Thymus (tissue), 11 donors: ENCODE data around the gene RPEL1. TPM values are rescaled to one million over a fixed set of nuclear protein-coding genes. Genes with fewer than 3 reads are reported as not detected.
"Not testable (repeated sequence)": the region's sequence is repeated elsewhere in the genome, so short reads cannot be mapped to it uniquely, and the experiment has no call there.

Experiments
- DNase-seq, 9 donors: peaks; one replicate each; pipeline ENCODE4 v3.0.0-alpha.2; 2013; ENCODE audit warnings: low spot score in 9 of 9, low read depth in 6 of 9, missing footprints in 1 of 9
- H3K27ac ChIP-seq, 2 donors: one replicate each; pipeline ENCODE4 v1.5.1; 2013; ENCODE audit warnings: control low read depth in 1 of 2, low read depth in 1 of 2, low read length in 1 of 2, mild to moderate bottlenecking in 1 of 2, moderate library complexity in 1 of 2
- H3K27me3 ChIP-seq, 2 donors: one replicate each; pipeline ENCODE4 v1.5.1; 2013; ENCODE audit warnings: low read length in 1 of 2; ENCODE audit not compliant: control insufficient read depth in 2 of 2, insufficient read depth in 1 of 2
- H3K36me3 ChIP-seq, 2 donors: one replicate each; pipeline ENCODE4 v1.5.1; 2013; ENCODE audit warnings: low read length in 1 of 2, mild to moderate bottlenecking in 1 of 2, moderate library complexity in 1 of 2; ENCODE audit not compliant: control insufficient read depth in 2 of 2, insufficient read depth in 2 of 2
- H3K4me1 ChIP-seq, 2 donors: one replicate each; pipeline ENCODE4 v1.5.1; 2013; ENCODE audit warnings: low read length in 2 of 2; ENCODE audit not compliant: control insufficient read depth in 2 of 2, insufficient read depth in 2 of 2
- H3K4me3 ChIP-seq, 2 donors: one replicate each; pipeline ENCODE4 v1.5.1; 2013; ENCODE audit warnings: low read length in 2 of 2, control low read depth in 1 of 2, mild to moderate bottlenecking in 1 of 2
- H3K9me3 ChIP-seq, 2 donors: one replicate each; pipeline ENCODE4 v1.5.1; 2013; ENCODE audit warnings: low read length in 1 of 2, mild to moderate bottlenecking in 1 of 2; ENCODE audit not compliant: control insufficient read depth in 2 of 2, insufficient read depth in 1 of 2
- WGBS: extraction: QIAGEN DNeasy Blood & Tissue Kit; methylation state at CpG from one replicate; pipeline ENCODE4 v1.1.7; 2013; 5-methylcytosine and 5-hydroxymethylcytosine counted together
- polyA plus RNA-seq: library from polyadenylated mRNA; stranded (reverse); fragments of 200-250 nt; gene quantifications from one replicate; pipeline ENCODE4 v1.2.3, GENCODE V29; 2013
- total RNA-seq: library from RNA; stranded (reverse); fragments of 120-200 nt; gene quantifications from one replicate; pipeline ENCODE4 v1.2.4, GENCODE V29; 2013
- donor health status: healthy.

RPEL1 gene
- total and polyA plus RNA-seq, 2 donors: 0.02 to 0.05 TPM

- H3K4me1 ChIP-seq, H3K27ac ChIP-seq, DNase-seq, H3K4me3 ChIP-seq, H3K9me3 ChIP-seq, H3K36me3 ChIP-seq, H3K27me3 ChIP-seq: not testable (repeated sequence)
- WGBS: 99% methylated on average over 4 of the region's 4 CpGs
Measured at GRCh38 chr10:103205401-103205800, 40.3 kb upstream of the RPEL1 start.

- H3K4me3 ChIP-seq, H3K36me3 ChIP-seq, H3K27ac ChIP-seq, H3K27me3 ChIP-seq, H3K9me3 ChIP-seq, H3K4me1 ChIP-seq, DNase-seq: not testable (repeated sequence)
- WGBS: 91% methylated on average over 3 of the region's 3 CpGs
Measured at GRCh38 chr10:103206715-103207114, 39.0 kb upstream of the RPEL1 start.

GRCh38 chr10:103207141-103207540 is 38.5 kb upstream of the RPEL1 start:
- H3K27me3 ChIP-seq: no peaks in the 10 kb centered on the region
- DNase-seq: no peak
- H3K27ac ChIP-seq: no peak overlapping the region
- H3K4me1 ChIP-seq: no peaks in the 10 kb centered on the region
- H3K9me3 ChIP-seq: no peaks in the 10 kb centered on the region
- H3K36me3 ChIP-seq: no peaks in the 10 kb centered on the region
- H3K4me3 ChIP-seq: no peak overlapping the region
- WGBS: 93% methylated on average over 2 of the region's 2 CpGs

- H3K36me3 ChIP-seq, DNase-seq, H3K27ac ChIP-seq, H3K9me3 ChIP-seq, H3K4me3 ChIP-seq, H3K27me3 ChIP-seq, H3K4me1 ChIP-seq: not testable (repeated sequence)
- 94% methylated on average over 3 of the region's 3 CpGs for WGBS
Measured at GRCh38 chr10:103207643-103208042, 38.0 kb upstream of the RPEL1 start.

GRCh38 chr10:103210262-103210661 is 35.4 kb upstream of the RPEL1 start:
- not testable (repeated sequence) for H3K4me3 ChIP-seq, H3K36me3 ChIP-seq, H3K27ac ChIP-seq, DNase-seq, H3K27me3 ChIP-seq, H3K9me3 ChIP-seq, H3K4me1 ChIP-seq
- WGBS: 99% methylated on average over 4 of the region's 4 CpGs

- 95% methylated on average over 5 of the region's 5 CpGs for WGBS
- no peaks in the 10 kb centered on the region for H3K9me3 ChIP-seq
- no peaks in the 10 kb centered on the region for H3K36me3 ChIP-seq
- H3K27me3 ChIP-seq: no peaks in the 10 kb centered on the region
- DNase-seq: no peak
- no peak overlapping the region for H3K4me3 ChIP-seq
- no peak overlapping the region for H3K27ac ChIP-seq
- H3K4me1 ChIP-seq: no peaks in the 10 kb centered on the region
Measured at GRCh38 chr10:103215601-103216000, 30.1 kb upstream of the RPEL1 start.

- not testable (repeated sequence) for H3K27ac ChIP-seq, H3K27me3 ChIP-seq, DNase-seq, H3K9me3 ChIP-seq, H3K36me3 ChIP-seq, H3K4me3 ChIP-seq, H3K4me1 ChIP-seq
- 83% methylated on average over 4 of the region's 4 CpGs for WGBS
Measured at GRCh38 chr10:103216362-103216761, 29.3 kb upstream of the RPEL1 start.

- 96% methylated on average over 4 of the region's 4 CpGs for WGBS
- DNase-seq: no peak
- H3K27ac ChIP-seq: no peak overlapping the region
- no peak overlapping the region for H3K4me3 ChIP-seq
- no peaks in the 10 kb centered on the region for H3K27me3 ChIP-seq
- peaks cover 1 to 21% of the 10 kb centered on the region in 2 donors for H3K9me3 ChIP-seq
- H3K4me1 ChIP-seq: no peaks in the 10 kb centered on the region
- H3K36me3 ChIP-seq: no peaks in the 10 kb centered on the region
Measured at GRCh38 chr10:103224133-103224532, 21.6 kb upstream of the RPEL1 start.

GRCh38 chr10:103224721-103225120 is 21.0 kb upstream of the RPEL1 start:
- H3K27me3 ChIP-seq, H3K4me1 ChIP-seq, H3K36me3 ChIP-seq, H3K27ac ChIP-seq, DNase-seq, H3K4me3 ChIP-seq: not testable (repeated sequence)
- H3K9me3 ChIP-seq: peaks cover 1 to 21% of the 10 kb centered on the region in 2 donors
- WGBS: 70% methylated on average over 5 of the region's 5 CpGs

- Histone ChIP-seq H3K9me3 (peaks cover 1 to 21% of the 10 kb centered on the region in 2 donors), H3K4me1 (no peaks in the 10 kb centered on the region), H3K27me3 (no peaks in the 10 kb centered on the region), H3K4me3 (no peak overlapping the region), H3K27ac (no peak overlapping the region), H3K36me3 (no peaks in the 10 kb centered on the region)
- no peak for DNase-seq
Measured at GRCh38 chr10:103225939-103226338, 19.7 kb upstream of the RPEL1 start.
